ENCODE results near the gene TMEM132D. TPM values are rescaled to one million over a fixed set of nuclear protein-coding genes. Genes with fewer than 3 reads are reported as not detected.

TMEM132D gene
- total RNA-seq, 2 experiments from 2014 or later: not detected

DNA sequence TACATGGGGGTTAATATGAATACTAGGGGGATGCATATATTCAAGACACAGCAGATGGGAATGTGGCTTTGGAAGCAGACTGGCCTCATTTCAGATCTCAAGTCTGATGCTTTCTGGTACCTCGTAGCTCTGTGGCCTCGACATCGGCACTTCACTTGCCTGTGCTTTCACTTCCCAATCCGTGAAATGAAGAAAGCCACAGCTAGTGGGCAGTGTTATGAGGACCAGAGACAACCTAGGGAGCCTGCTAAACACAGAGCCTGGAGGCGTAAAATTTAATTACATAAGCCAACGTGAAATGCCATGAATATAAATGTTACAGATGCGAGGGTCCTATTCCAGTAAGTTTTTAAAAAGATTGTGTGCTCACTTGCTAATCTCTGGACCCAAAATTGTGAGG, 286.0 kb downstream of the TMEM132D start:
- no peak overlapping the region for H3K4me2 ChIP-seq (ENCODE audit: low read length)
- no peaks in the 10 kb centered on the region for H4K20me1 ChIP-seq (ENCODE audit: insufficient read depth, low read length)
- no peaks in the 10 kb centered on the region for H3K9me3 ChIP-seq (ENCODE audit: low read length)
- no peak overlapping the region for H2AFZ ChIP-seq (ENCODE audit: low read length)
- intact Hi-C loops (cut with micrococcal nuclease; ENCODE audit: unreplicated experiment): no loop called here
- no peaks in the 10 kb centered on the region for H3K9me2 ChIP-seq (ENCODE audit: insufficient read depth, low read length)
- no peaks in the 10 kb centered on the region for H3K36me3 ChIP-seq (ENCODE audit: insufficient read depth, low read length)
- ChIA-PET POLR2A (no interaction called here), CTCF (ENCODE audit: unreplicated experiment) (no interaction called here)
- no peak overlapping the region for H3K4me3 ChIP-seq (ENCODE audit: low read depth, low read length, poor library complexity, severe bottlenecking)
- H3K79me2 ChIP-seq (ENCODE audit: insufficient read depth, low read depth, low read length): no peaks in the 10 kb centered on the region
- no peak for DNase-seq (ENCODE audit: low spot score)
- no TSS peak for BruUV-seq (replicated peaks)
- TF ChIP-seq EZH2phosphoT487 (IDR thresholded peaks at IDR 0.05; ENCODE audit: borderline replicate concordance, low read depth, low read length) (no peak), CTCF (conservative IDR thresholded peaks at IDR 0.05; ENCODE audit: low read length) (no peak)
- no peak overlapping the region for H3K27ac ChIP-seq (ENCODE audit: low read depth, low read length, poor library complexity, severe bottlenecking)
- H3K4me1 ChIP-seq (ENCODE audit: insufficient read depth, low read length, poor library complexity, severe bottlenecking): no peaks in the 10 kb centered on the region

GRCh38 chr12:129615001-129615400, 288.8 kb downstream of the TMEM132D start:
- Histone ChIP-seq H3K9me2 (ENCODE audit: insufficient read depth, low read length) (no peaks in the 10 kb centered on the region), H3K9me3 (ENCODE audit: low read length) (no peaks in the 10 kb centered on the region), H3K36me3 (ENCODE audit: insufficient read depth, low read length) (no peaks in the 10 kb centered on the region), H2AFZ (ENCODE audit: low read length) (no peak overlapping the region), H4K20me1 (ENCODE audit: insufficient read depth, low read length) (no peaks in the 10 kb centered on the region), H3K27ac (ENCODE audit: low read depth, low read length, poor library complexity, severe bottlenecking) (no peak overlapping the region), H3K4me2 (ENCODE audit: low read length) (no peak overlapping the region), H3K4me3 (ENCODE audit: low read depth, low read length, poor library complexity, severe bottlenecking) (no peak overlapping the region), H3K4me1 (ENCODE audit: insufficient read depth, low read length, poor library complexity, severe bottlenecking) (no peaks in the 10 kb centered on the region), H3K79me2 (ENCODE audit: insufficient read depth, low read depth, low read length) (no peaks in the 10 kb centered on the region)
- no TSS peak for BruUV-seq (replicated peaks)
- ChIA-PET CTCF (ENCODE audit: unreplicated experiment) (no interaction called here), POLR2A (interaction anchor here (0.6 kb wide), 1 partner anchor 161 kb away, joined by 7 read pairs; no protein-coding TSS in a partner anchor)
- no peak for DNase-seq (ENCODE audit: low spot score)
- TF ChIP-seq CTCF (conservative IDR thresholded peaks at IDR 0.05; ENCODE audit: low read length) (no peak), EZH2phosphoT487 (IDR thresholded peaks at IDR 0.05; ENCODE audit: borderline replicate concordance, low read depth, low read length) (no peak)
- intact Hi-C loops (cut with micrococcal nuclease; ENCODE audit: unreplicated experiment): no loop called here

DNA sequence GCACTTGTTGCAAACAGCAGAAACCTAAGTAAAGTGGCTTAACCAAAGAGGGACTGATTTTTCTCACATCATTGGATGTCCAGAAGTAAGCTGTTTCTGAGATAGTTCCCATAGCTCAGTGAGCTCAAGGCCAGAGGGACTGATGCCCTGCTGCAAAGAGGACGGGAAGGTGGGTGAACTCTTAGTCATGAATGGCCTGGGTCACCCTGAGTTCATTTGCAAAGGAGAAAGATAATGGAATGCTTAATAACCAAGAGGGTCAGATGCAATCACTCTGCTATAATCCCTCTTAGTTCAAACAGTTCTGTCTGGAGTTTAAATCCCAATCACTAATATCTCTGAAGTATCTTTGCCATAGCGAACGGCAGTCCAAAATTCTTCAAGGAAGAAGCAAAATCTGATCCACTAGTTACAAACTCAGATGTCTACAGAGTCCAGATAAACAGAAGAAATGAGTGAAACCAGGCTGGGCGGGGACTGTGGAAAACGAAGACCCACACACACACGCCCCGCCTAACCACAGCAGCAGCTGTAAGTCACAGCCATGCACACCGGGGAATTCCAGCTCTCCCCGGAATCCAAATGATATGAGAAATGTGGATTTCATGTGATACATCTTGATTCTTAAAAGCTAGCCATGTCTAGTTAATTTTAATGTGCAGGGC, 289.5 kb downstream of the TMEM132D start:
- Histone ChIP-seq H3K9me2 (ENCODE audit: insufficient read depth, low read length) (no peaks in the 10 kb centered on the region), H3K4me2 (ENCODE audit: low read length) (no peak overlapping the region), H4K20me1 (ENCODE audit: insufficient read depth, low read length) (no peaks in the 10 kb centered on the region), H2AFZ (ENCODE audit: low read length) (no peak overlapping the region), H3K27ac (ENCODE audit: low read depth, low read length, poor library complexity, severe bottlenecking) (no peak overlapping the region), H3K79me2 (ENCODE audit: insufficient read depth, low read depth, low read length) (no peaks in the 10 kb centered on the region), H3K36me3 (ENCODE audit: insufficient read depth, low read length) (no peaks in the 10 kb centered on the region), H3K4me3 (ENCODE audit: low read depth, low read length, poor library complexity, severe bottlenecking) (no peak overlapping the region), H3K4me1 (ENCODE audit: insufficient read depth, low read length, poor library complexity, severe bottlenecking) (no peaks in the 10 kb centered on the region), H3K9me3 (ENCODE audit: low read length) (no peaks in the 10 kb centered on the region)
- DNase-seq (ENCODE audit: low spot score): no peak
- no TSS peak for BruUV-seq (replicated peaks)
- ChIA-PET CTCF (ENCODE audit: unreplicated experiment) (no interaction called here), POLR2A (no interaction called here)
- no peak for TF ChIP-seq EZH2phosphoT487 (IDR thresholded peaks at IDR 0.05; ENCODE audit: borderline replicate concordance, low read depth, low read length)
- TF ChIP-seq CTCF (conservative IDR thresholded peaks at IDR 0.05; ENCODE audit: low read length): no peak
- intact Hi-C loops (cut with micrococcal nuclease; ENCODE audit: unreplicated experiment): no loop called here

Measured in OCI-LY7 (cell line).